Urinary bladder (tissue), 4 donors: ENCODE measurements around the gene DNTT. TPM values are rescaled to one million over a fixed set of nuclear protein-coding genes. Genes with fewer than 3 reads are reported as not detected.

Experiments used
- DNase-seq: peaks from one replicate; pipeline ENCODE4 v3.0.0-alpha.2; 2015; ENCODE audit errors: extremely low spot score
- H3K27ac ChIP-seq: one replicate; pipeline ENCODE4 v1.5.1; 2013; ENCODE audit warnings: low read depth, mild to moderate bottlenecking, moderate library complexity
- H3K36me3 ChIP-seq: one replicate; pipeline ENCODE4 v1.6.1; 2013; ENCODE audit warnings: mild to moderate bottlenecking, moderate library complexity; ENCODE audit not compliant: insufficient read depth
- H3K4me1 ChIP-seq: one replicate; pipeline ENCODE4 v1.6.1; 2013; ENCODE audit warnings: mild to moderate bottlenecking, moderate library complexity; ENCODE audit not compliant: insufficient read depth
- H3K4me3 ChIP-seq: one replicate; pipeline ENCODE4 v1.5.1; 2013; ENCODE audit warnings: low read depth, low read length
- WGBS: extraction: QIAGEN DNeasy Blood & Tissue Kit; methylation state at CpG from one replicate; pipeline ENCODE4 v1.1.7; 2013; 5-methylcytosine and 5-hydroxymethylcytosine counted together
- polyA plus RNA-seq: library from polyadenylated mRNA; stranded (reverse); fragments of 200-250 nt; gene quantifications from one replicate; pipeline ENCODE4 v1.2.3, GENCODE V29; 2013
- total RNA-seq: library from RNA; depleted of rRNA; stranded (reverse); fragments of >200 nt; gene quantifications from one replicate; pipeline ENCODE4 v1.2.3, GENCODE V29; 2014
- donor health status: healthy with polysubstance abuse.
- donor health status: healthy.

Gene DNTT
- total and polyA plus RNA-seq, 2 donors = not detected

DNA sequence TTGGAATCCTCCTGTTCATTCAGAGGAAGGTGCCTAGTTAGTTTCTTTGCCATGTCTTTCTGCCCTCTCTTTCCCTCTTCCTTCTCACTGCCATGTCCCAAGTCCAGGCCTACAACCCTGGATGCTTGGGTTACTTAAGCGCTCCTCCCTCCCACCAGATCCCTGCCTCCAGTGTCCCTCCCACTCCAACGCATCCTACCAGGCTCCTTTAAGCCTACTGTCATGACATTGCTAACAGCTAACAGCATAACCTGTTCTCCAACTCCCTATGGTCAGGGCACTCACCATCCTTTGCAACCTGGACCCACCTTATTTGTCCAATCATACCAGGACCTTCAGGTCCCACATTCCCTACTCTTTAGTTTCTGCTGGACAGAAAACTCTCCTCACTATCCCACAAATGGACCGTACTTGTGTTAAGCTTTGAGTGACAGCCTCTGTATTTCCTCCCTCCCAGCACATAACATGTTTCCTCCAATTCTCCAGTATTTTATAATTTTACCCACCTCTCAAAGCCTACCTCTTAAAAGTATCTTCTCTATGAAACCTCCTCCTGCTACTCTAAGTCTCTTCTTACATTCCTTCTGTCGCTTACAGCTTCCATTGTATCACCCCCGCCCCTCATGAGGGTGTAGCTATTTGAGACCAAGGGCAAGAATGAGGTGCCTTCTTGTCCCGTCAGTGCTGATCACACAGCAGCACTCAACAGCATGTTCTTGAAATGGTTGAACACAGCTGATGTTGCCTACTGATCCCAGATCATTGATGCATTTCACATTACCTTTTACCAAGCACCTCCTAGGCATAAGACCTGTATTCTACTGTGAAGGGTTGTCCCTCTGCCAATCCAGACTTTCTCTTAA is 34.6 kb upstream of the DNTT start:
- H3K4me3 ChIP-seq = no peak overlapping the region
- no peaks in the 10 kb centered on the region for H3K4me1 ChIP-seq
- 80% methylated on average over 6 of the region's 6 CpGs for WGBS
- no peak for DNase-seq
- H3K36me3 ChIP-seq = no peaks in the 10 kb centered on the region
- H3K27ac ChIP-seq = no peak overlapping the region

DNA sequence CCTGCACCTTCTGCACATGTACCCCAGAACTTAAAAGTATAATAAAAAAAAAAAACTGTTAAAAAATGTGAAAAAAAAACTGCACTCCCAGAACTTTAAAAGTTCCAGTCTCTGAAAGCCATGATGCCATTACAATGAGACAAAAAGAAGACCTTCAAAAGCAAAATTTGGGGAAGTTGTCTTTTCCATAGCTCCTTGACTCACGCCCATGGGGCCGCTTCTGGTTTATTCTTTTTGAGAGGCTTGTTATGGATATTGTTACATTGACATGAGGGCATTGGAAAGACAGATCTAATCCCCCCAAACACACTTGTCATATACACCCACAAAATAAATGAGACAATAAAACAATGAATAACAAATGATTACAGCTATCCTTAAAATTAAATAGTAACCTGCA is 33.7 kb upstream of the DNTT start:
- H3K4me3 ChIP-seq = peak overlapping the region; percentile 5

DNA sequence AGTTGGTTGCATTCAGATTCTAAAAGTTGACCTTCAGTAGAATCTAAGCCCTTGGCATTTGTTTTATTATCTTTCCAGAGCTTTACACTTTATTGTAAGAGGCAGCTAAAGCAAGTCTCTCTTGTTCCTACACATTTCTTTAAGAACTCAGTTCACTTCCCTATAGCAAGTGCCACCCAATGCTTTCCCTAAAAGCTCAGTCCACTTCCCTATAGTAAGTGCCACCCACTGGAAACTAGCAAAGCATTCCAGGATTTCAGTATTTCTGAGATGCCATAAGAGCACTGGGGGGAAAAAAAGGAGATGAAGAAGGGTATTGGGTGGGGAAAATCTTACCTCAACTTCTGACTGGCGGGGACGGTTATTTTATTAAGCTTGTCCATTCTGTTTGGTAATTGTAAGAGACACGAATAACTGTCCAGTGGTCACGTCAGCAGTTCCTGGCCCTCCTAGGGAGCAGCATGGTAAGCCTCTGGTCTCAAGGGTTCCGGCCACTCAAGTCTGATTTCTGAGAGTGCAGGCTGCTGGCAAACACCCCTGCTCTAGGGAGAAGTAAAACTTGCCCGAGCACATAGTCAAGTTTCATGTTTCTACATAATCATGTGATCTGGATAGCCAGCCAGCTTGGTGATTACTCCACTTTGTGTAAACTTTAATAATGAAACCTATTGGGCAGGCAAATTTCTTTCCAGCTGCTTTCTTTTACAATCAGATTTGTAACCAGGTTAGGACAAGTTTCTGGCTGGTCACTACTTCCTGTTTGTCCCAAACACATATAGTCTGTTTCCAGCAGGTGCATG is 33.0 kb upstream of the DNTT start, which contains the start of gene BLNK:
Gene BLNK, minus strand, starts transcription at position 554 of the 800 bp plus-strand sequence. Its CDS starts 171 bp downstream, at position 383.
- Histone ChIP-seq H3K4me3 (peak within 1 kb of the TSS; percentile 5), H3K4me1 (no peaks in the 10 kb centered on the region), H3K36me3 (no peaks in the 10 kb centered on the region), H3K27ac (peak within 1 kb of the TSS; percentile 0)
- 31% methylated on average over 6 of the region's 6 CpGs for WGBS
- peak; percentile 76 for DNase-seq

More for the DNA sequence above, 33.7 kb upstream of the DNTT start:
- Histone ChIP-seq H3K27ac (no peak overlapping the region), H3K36me3 (no peaks in the 10 kb centered on the region), H3K4me1 (no peaks in the 10 kb centered on the region)
- WGBS = 91% methylated on average over 2 of the region's 2 CpGs
- DNase-seq = no peak

DNA sequence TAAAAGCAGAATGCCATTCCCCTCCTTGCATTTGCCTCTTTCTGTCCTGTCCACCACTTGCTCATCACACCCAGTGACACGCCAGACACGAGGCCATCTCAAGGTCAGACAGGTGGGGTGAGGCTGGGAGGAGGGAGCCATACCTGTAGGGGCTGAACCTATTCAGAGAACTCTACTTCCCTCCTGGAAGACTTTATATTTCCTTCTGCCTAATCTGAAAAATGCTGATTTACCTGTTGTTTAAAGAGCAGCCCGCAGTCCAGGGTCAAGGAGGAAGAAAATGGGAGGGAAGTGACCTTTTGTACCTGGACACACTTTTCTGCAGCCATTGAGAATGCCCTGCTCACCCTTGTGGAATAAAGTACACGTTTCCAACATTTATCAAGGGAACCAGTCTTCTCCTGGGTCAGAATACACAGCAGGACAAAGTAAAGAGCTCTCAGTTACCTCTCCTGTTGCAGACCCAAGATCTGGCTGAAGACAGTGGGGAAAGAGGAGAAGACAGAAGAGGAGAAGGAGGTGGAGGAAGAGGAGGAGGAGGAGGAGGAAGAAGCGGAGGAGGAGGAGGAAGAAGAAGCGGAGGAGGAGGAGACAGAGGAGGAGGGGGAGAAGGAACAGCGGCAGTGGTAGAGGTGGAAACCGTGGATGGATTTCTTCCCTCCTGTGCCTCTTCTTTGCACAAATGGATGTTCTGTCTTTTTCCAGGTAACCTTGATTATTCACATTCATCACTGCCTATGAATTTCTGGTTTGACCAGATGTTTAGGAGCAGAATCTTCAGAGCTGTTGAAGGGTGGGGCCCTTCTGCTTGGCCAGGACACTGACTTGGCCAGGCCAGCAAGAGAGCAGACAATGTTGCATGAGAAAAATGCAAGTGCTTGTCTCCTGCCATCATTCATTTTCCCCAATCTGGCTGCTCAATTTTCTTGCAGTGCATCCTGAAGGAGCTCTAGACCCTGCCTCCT is 31.6 kb upstream of the DNTT start:
- DNase-seq = no peak
- Histone ChIP-seq H3K4me3 (no peak overlapping the region), H3K4me1 (no peaks in the 10 kb centered on the region), H3K36me3 (no peaks in the 10 kb centered on the region), H3K27ac (no peak overlapping the region)
- WGBS = 81% methylated on average over 8 of the region's 8 CpGs

DNA sequence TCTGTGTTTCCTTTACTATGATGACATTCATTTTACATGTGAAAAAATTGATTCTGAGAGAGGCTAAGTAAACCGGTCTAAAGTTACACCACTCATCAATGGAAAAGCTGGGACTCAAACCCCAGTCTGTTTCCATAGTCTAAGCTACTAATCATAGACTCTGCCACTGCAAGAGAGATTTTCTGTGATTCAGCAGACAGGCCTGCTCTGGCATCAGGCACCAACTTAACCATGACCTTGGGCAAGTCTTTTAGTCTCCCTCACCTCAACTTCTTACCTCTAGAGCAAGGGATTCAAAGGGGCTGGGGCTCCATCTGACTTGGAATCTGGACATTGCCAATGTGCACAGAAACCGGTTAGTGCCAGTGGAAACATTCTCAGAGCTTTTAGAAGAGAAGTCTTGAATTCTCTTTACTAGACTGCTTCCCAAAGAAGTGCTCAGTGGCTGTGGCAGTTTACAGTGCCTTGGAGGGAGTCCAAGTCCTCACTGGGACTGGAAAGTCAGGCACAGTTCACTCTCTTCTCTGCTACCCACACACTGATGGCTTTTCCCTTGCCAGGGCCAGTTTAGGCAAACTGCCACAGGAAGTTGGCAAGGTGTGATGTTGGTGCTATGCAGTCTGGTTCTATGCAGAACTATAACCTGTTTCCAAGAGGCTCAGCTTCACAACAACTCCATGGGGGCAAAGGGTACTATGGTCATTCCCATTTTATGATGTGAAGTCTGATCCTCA is 28.4 kb upstream of the DNTT start:
- DNase-seq = no peak
- Histone ChIP-seq H3K36me3 (no peaks in the 10 kb centered on the region), H3K4me1 (no peaks in the 10 kb centered on the region), H3K4me3 (no peak overlapping the region), H3K27ac (no peak overlapping the region)
- 79% methylated on average over 2 of the region's 2 CpGs for WGBS

DNA sequence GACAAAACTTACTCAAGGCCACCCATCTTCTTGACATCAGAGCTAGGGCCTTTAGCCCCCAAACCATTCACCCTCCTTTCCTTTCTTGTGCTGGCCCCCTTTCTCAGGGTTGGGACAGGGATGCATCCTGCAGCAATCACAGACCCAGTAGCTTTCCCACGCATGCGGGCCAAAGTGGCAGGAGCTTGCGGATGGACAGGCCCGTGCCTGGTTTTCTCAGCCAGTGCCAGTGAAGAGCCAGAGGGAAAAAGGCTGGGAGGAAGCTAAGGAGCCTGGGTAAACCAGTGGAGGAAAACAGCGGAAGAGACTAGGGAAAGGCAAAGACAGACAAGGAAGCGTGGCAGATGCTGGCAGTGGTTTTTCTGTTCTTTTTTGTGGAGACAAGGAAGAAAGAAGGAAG is 27.8 kb upstream of the DNTT start:
- Histone ChIP-seq H3K4me3 (no peak overlapping the region), H3K27ac (no peak overlapping the region), H3K36me3 (no peaks in the 10 kb centered on the region), H3K4me1 (no peaks in the 10 kb centered on the region)
- DNase-seq = no peak
- WGBS = 95% methylated on average over 6 of the region's 6 CpGs

DNA sequence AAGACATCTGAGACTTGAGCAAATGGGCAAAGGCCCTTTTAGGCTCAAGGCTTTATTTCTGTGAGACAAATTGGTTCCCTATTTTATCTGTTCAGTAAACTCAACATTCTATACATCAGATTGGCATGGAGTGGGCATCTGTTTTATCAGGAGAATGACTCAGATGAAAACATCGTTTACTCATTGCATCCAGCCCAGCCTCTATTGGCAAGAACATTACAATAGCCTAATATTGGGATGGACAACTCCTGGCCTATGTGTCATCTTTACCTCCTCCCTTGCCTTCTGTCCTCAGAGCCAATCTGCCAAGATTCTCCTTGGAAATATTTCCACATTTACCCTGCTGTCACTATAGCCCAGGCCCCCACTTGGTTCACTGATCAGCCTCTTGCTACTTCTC is 27.4 kb upstream of the DNTT start:
- H3K4me1 ChIP-seq = no peaks in the 10 kb centered on the region
- 64% methylated on average over 1 of the region's 1 CpG for WGBS
- no peak for DNase-seq
- no peak overlapping the region for H3K27ac ChIP-seq
- no peak overlapping the region for H3K4me3 ChIP-seq
- no peaks in the 10 kb centered on the region for H3K36me3 ChIP-seq

DNA sequence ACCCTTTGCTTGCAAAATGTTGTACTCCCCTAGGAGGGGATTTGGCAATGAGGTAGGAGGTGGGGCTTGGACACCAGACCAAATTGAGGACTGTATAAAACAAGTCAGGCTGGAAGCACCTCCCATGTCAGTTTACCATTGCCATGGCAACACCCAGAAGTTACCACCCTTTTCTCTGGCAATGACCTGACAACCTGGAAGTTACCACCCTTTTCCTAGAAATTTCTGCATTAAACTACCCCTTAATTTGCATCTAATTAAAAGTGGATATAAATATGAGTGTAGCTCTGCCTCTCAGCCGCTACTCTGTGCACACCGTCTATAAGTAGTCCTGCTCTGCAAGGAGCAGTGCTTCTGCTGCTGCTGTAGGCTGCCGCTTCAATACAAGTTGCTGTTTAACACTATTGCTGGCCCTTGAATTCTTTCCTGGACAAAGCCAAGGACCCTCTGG is 25.0 kb upstream of the DNTT start:
- no peaks in the 10 kb centered on the region for H3K4me1 ChIP-seq
- H3K27ac ChIP-seq = no peak overlapping the region
- H3K4me3 ChIP-seq = no peak overlapping the region
- DNase-seq = no peak
- WGBS = 73% methylated on average over 3 of the region's 3 CpGs
- H3K36me3 ChIP-seq = no peaks in the 10 kb centered on the region

DNA sequence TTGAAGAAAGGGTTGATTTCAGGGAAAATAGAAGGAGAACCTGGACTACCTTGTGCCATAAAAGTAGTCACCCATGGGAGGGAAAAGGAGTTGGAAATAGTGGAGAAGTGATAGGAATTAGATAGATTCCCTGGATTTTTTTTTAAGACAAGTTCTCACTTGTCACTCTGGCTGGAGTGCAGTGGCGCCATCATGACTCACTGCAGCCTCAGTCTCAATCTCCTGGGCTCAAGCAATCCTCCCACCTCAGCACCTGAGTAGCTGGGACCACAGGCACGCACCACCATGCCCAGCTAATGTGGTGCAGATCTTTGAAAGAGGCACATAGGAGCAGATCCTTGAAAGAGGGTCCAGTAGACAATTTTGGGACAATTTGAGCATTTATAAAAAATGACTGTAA is 23.4 kb upstream of the DNTT start:
- no peak for DNase-seq
- WGBS = 79% methylated on average over 2 of the region's 2 CpGs
- no peaks in the 10 kb centered on the region for H3K36me3 ChIP-seq
- H3K4me1 ChIP-seq = no peaks in the 10 kb centered on the region
- H3K27ac ChIP-seq = no peak overlapping the region
- H3K4me3 ChIP-seq = no peak overlapping the region

DNA sequence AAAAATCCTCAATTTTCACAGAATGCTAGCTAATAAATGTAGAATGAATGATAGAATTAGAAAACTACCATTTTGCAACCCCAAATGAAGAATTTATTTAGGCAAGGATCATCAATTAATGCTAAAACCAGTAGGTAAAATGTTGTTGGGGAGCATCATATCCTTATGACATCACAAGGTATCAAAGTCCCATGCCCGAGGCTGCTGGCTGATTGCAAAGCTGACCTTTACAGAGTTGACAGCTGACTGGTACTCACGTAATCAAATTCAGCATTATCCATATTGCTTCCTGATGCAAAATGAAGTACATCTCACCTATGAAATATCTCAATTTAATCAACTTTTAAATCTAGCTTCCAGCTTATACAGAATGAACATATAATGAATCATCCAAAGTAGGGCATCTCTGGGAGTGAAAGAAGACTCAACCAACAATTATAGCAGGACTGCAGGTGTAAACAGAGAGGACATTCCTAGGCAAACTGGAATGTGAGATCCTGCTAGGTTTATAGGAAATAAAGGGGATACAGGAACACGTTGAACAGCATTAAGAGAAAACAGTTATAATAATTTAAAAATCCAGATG is 22.7 kb upstream of the DNTT start:
- H3K27ac ChIP-seq = no peak overlapping the region
- H3K36me3 ChIP-seq = no peaks in the 10 kb centered on the region
- 90% methylated on average over 3 of the region's 3 CpGs for WGBS
- H3K4me1 ChIP-seq = no peaks in the 10 kb centered on the region
- DNase-seq = no peak
- H3K4me3 ChIP-seq = no peak overlapping the region

DNA sequence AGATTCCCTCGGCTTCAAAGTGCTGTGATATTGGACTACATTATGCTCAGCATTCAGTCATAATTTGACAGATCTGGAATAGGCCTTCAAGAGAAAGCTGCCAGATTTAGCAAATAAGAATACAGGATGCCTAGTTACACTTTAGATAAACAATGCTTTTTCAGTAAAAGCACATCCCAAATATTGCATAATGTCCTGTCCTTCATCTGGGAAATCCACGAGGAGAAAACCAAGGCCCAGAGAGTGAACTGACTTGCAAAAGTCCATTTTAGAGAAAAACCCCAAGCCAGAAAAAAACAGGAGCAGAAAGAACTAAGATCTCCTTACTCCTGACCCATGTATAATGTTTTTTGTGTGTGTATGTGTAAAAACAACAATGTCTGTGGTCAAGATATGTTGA is 20.9 kb upstream of the DNTT start:
- DNase-seq = no peak
- Histone ChIP-seq H3K36me3 (no peaks in the 10 kb centered on the region), H3K4me1 (no peaks in the 10 kb centered on the region), H3K27ac (no peak overlapping the region), H3K4me3 (no peak overlapping the region)
- 70% methylated on average over 2 of the region's 2 CpGs for WGBS

DNA sequence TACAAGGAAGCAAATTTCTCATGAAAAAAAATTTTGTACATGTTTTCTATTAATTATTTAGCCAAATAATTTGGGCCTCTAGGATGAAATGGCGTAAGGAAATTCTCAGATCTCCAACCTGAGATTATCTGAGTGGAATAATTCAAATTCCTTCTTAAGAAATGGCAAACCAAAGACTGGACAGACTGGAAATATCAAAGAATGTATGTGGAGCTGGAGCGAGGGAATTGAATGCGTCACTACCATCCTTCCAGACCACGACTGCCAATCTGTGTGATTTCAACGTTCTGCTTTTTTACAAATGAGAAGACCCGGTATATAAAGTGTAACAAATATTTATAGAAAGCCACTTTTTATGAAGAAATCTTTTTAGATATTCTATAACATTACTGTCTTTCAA is 20.5 kb upstream of the DNTT start:
- DNase-seq = no peak
- 80% methylated on average over 6 of the region's 6 CpGs for WGBS
- no peak overlapping the region for H3K4me3 ChIP-seq
- H3K36me3 ChIP-seq = no peaks in the 10 kb centered on the region
- no peak overlapping the region for H3K27ac ChIP-seq
- no peaks in the 10 kb centered on the region for H3K4me1 ChIP-seq
